ENCODE data around the gene NPFFR1.

GRCh38 chr10:70256463-70256862 lies 27.3 kb downstream of the NPFFR1 start:
- no peak for TF ChIP-seq CTCF (IDR thresholded peaks at IDR 0.05)
- TF ChIP-seq POLR2A (IDR thresholded peaks at IDR 0.05), result no peak
